Parathyroid adenoma (tissue), 2 donors: ENCODE measurements around the gene ALOX12B.

Experiments used
- H2AFZ ChIP-seq: fragments of 300-600 bp; sonication (generic); one replicate; pipeline ENCODE4 v1.7.0; 2017; ENCODE audit warnings: antibody characterized with exemption, mild to moderate bottlenecking
- H3K27ac ChIP-seq: fragments of 300-600 bp; sonication (generic); one replicate; pipeline ENCODE4 v1.7.0; 2017
- H3K27me3 ChIP-seq: fragments of 300-600 bp; sonication (generic); one replicate; pipeline ENCODE4 v1.7.0; 2017; ENCODE audit warnings: low read length; ENCODE audit not compliant: control insufficient read depth, insufficient read depth
- H3K36me3 ChIP-seq: fragments of 300-600 bp; sonication (generic); one replicate; pipeline ENCODE4 v1.7.0; 2017; ENCODE audit warnings: low read length; ENCODE audit not compliant: control insufficient read depth, insufficient read depth
- H3K4me1 ChIP-seq: fragments of 300-600 bp; sonication (generic); one replicate; pipeline ENCODE4 v1.7.0; 2017; ENCODE audit warnings: control low read depth
- H3K4me2 ChIP-seq: fragments of 300-600 bp; sonication (generic); one replicate; pipeline ENCODE4 v1.7.0; 2017; ENCODE audit warnings: low read length
- H3K4me3 ChIP-seq: fragments of 300-600 bp; sonication (generic); one replicate; pipeline ENCODE4 v1.7.0; 2017; ENCODE audit warnings: low read depth, low read length
- H3K79me2 ChIP-seq: fragments of 300-600 bp; sonication (generic); one replicate; pipeline ENCODE4 v1.7.0; 2017; ENCODE audit warnings: control low read depth
- H3K9ac ChIP-seq: fragments of 300-600 bp; sonication (generic); one replicate; pipeline ENCODE4 v1.7.0; 2017; ENCODE audit warnings: mild to moderate bottlenecking
- H3K9me3 ChIP-seq: fragments of 300-600 bp; sonication (generic); one replicate; pipeline ENCODE4 v1.7.0; 2017; ENCODE audit warnings: low read length; ENCODE audit not compliant: control insufficient read depth
- CTCF ChIP-seq: fragments of 300-600 bp; sonication (generic); IDR thresholded peaks from one replicate; pipeline ENCODE4 v1.7.0; 2017; ENCODE audit warnings: antibody characterized with exemption, mild to moderate bottlenecking
- donor health status: primary hyperparathyroidism.

The ALOX12B gene

GRCh38 chr17:8128125-8128784, 40.7 kb upstream of the ALOX12B start:
- Histone ChIP-seq H3K4me2 (no peak overlapping the region), H3K79me2 (no peaks in the 10 kb centered on the region), H3K9me3 (no peaks in the 10 kb centered on the region), H3K4me1 (peaks cover 32% of the 10 kb centered on the region), H3K27ac (no peak overlapping the region), H3K36me3 (no peaks in the 10 kb centered on the region), H3K9ac (no peak overlapping the region), H3K27me3 (no peaks in the 10 kb centered on the region), H3K4me3 (no peak overlapping the region), H2AFZ (no peak overlapping the region)
- TF ChIP-seq CTCF: no peak

GRCh38 chr17:8126491-8127066, 39.1 kb upstream of the ALOX12B start:
- peak overlapping the region; percentile 63 for H3K27ac ChIP-seq
- no peaks in the 10 kb centered on the region for H3K36me3 ChIP-seq
- peaks cover 34% of the 10 kb centered on the region for H3K4me1 ChIP-seq
- peak overlapping the region; percentile 93 for H3K4me2 ChIP-seq
- H3K79me2 ChIP-seq: no peaks in the 10 kb centered on the region
- peak overlapping the region; percentile 11 for H3K9ac ChIP-seq
- no peak for TF ChIP-seq CTCF
- no peaks in the 10 kb centered on the region for H3K27me3 ChIP-seq
- H2AFZ ChIP-seq: peak overlapping the region; percentile 95
- peak overlapping the region; percentile 80 for H3K4me3 ChIP-seq
- no peaks in the 10 kb centered on the region for H3K9me3 ChIP-seq

- H3K27ac ChIP-seq: peak overlapping the region; percentile 47
- no peaks in the 10 kb centered on the region for H3K27me3 ChIP-seq
- H3K4me3 ChIP-seq: peak overlapping the region; percentile 80
- no peak for TF ChIP-seq CTCF
- H3K36me3 ChIP-seq: no peaks in the 10 kb centered on the region
- H3K9ac ChIP-seq: no peak overlapping the region
- no peaks in the 10 kb centered on the region for H3K9me3 ChIP-seq
- peaks cover 35% of the 10 kb centered on the region for H3K4me1 ChIP-seq
- H2AFZ ChIP-seq: peak overlapping the region; percentile 81
- H3K4me2 ChIP-seq: peak overlapping the region; percentile 82
- no peaks in the 10 kb centered on the region for H3K79me2 ChIP-seq
These were observed 38.5 kb upstream of the ALOX12B start for GRCh38 chr17:8125947-8126490.

GRCh38 chr17:8125154-8125946, 37.8 kb upstream of the ALOX12B start:
- Histone ChIP-seq H3K4me2 (peak overlapping the region; percentile 82), H3K27me3 (peaks cover 2% of the 10 kb centered on the region), H2AFZ (peak overlapping the region; percentile 81), H3K79me2 (no peaks in the 10 kb centered on the region), H3K9ac (no peak overlapping the region), H3K4me1 (peaks cover 36% of the 10 kb centered on the region), H3K4me3 (peak overlapping the region; percentile 80), H3K27ac (no peak overlapping the region), H3K36me3 (no peaks in the 10 kb centered on the region), H3K9me3 (no peaks in the 10 kb centered on the region)
- TF ChIP-seq CTCF: no peak
